ENCODE results near the gene EIF4ENIF1.
"Not testable (repeated sequence)": the region's sequence is repeated elsewhere in the genome, so short reads cannot be mapped to it uniquely, and the experiment has no call there.

Gene EIF4ENIF1

DNA sequence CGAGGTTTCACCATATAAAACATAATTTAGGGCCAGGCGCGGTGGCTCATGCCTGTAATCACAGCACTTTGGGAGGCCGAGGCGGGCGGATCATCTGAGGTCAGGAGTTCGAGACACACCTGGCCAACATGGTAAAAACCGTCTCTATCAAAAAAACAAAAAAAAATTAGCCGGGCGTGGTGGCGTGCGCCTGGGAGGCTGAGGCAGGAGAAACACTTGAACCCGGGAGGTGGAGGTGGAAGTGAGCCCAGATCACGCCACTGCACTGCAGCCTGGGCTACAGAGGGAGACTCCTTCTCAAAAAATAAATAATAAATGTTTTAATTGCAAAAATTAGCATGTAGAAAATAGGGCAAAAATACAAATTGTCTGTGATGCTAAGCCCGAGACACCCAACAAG, 5.7 kb upstream of the EIF4ENIF1 start:
- no peak for DNase-seq (ENCODE audit: low read depth in 2 of 2)

- not testable (repeated sequence) for DNase-seq (ENCODE audit: low read depth in 2 of 2)
These were observed 3.7 kb upstream of the EIF4ENIF1 start for GRCh38 chr22:31493355-31493754.

DNA sequence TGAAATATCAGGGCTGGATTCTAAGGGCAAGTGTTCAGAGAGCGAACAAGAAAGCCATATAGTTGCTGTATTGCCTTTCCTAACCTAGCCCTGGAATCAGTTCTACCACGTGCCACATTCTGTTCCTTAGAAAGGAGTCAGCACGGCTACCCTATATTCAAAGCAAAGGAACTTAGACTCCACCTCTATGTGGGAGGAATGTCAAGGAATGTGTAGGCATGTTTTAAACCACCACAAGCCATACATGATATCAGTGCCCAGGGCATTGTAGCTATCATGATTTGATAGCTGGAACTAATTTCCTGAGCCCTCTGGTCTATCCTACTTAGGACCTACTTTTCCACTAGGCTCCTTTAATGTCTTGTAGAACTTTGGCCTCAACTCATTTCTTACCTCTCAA, 2.5 kb upstream of the EIF4ENIF1 start:
- DNase-seq (ENCODE audit: low read depth in 2 of 2): no peak

DNA sequence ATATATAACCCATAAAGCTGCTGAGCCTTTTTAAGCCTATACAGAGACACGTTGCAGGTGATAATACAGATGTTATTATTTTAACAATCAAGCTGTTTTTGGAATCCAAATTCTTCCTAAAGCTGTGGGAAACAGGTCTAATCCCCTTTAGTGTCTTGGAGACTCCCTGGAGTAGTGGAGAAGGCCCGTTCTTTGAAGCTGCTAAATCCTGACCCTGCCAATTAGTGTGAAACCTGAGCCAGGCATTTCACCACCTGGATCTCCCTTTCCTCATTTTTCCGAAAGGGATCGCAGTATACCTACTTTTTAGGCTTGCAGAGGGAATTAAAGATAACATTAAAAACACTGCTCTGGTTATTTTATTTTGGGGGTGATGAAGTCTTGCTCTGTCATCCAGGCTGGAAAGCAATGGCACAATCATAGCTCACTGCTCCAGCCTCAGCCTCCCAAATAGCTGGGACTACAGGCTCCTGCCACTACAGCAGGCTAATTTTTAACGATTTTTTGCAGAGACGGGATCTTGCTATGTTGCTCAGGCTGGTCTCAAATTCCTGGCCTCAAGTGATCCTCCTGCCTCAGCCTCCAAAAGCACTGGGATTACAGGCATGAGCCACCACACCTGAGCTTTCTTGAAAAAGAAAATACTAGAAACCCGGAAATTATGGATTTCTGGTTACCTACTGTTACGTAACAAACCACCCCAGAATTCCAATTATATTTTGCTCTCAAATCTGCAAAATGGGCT, 1.7 kb upstream of the EIF4ENIF1 start:
- DNase-seq (ENCODE audit: low read depth in 2 of 2): no peak

DNA sequence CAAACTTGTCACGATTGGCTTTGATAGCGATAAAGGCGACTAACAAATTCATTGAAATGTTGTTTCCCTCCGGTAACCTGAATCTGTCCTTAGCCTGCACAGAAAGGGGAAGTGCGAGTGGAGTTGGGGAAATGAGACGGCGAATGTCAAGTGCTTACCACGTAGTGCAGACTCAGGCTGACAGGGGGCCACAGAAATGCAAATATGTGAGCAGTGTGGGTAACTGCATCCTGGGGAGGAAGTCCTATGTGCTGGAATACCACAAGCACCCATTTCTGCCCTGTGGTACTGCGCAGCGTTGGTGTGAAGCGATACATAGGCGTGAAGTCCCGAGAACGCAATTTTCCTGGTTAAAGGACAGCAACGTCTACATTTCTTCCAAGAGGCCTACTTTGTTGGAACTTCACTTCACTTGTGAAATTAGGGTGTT, 869 bp upstream of the EIF4ENIF1 start:
- DNase-seq (ENCODE audit: low read depth in 2 of 2): peak in 1 of 2 donors; percentile 23

DNA sequence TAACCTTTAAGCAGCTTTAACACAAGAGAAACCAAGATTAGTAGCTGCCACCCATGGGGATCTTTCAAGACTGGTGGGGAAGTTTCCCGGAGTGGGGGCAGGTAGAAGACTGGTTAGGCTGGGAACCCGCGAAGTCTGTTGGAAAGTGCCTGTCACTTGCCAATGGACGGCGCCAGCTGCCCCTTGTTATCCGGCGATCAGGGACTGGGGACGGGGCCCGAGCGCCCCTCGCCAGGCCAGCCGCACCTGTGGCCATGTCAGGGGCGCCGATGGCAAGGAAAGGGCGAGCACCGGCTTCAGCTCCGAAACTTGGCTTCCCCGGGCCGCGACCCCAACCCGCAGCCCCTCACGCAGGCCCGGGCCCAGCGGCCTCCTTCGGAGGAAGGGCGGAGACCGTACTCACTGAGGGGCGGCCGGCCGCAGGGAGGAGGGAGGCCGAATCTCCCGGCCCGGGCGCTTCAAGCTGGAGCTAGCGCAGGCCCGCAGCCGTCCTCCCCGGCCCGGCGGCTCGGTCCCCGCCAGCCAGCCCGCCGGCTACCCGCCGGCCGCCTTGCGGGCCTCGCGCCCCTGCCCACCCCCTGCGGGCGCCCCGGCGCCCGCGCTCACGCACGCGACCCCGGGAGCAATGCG, 539 bp downstream of the EIF4ENIF1 start:
- DNase-seq (ENCODE audit: low read depth in 2 of 2): no peak

DNA sequence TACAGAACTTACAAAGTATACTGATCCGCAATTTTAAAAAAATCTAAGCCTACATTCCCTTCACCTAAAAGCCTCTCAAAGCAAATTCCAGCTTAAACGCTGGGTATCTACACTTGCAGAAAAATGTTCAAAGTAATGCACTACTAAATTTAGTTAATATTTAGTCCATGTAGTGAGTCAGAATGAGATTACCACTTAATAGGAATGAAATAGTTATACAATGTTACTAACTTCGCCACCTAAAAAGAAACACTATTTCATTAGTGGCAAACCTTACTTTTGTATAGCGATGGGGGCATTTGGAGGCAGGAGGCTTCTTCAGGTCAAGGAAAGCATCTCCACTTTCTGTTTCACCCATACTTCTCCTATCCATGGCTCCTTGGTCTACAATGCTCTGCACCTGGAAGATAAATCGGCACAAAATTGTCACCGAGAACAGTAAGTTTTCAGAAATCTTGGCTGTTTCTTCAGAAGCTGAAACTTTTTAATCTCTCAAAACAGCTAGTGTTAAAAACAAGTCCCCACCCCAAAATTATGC, 1.2 kb downstream of the EIF4ENIF1 start:
- DNase-seq (ENCODE audit: low read depth in 2 of 2): no peak

DNA sequence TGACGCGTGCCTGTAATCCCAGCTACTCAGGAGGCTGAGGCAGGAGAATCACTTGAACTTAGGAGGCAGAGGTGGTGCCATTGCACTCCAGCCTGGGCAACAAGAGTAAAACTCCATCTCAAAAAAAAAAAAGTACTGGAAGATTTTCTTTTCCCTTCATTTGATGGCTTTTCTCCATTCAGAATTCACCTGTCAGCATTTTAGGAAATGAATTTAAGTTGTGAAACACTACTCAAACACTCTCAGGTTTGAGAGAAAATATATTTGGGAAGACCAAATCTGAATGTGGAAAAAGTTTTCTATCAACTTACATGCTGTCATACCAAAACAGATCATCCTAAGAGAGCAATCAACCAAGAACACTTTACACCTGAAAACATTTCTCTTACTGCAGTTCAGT, 2.7 kb downstream of the EIF4ENIF1 start:
- no peak for DNase-seq (ENCODE audit: low read depth in 2 of 2)

GRCh38 chr22:31486369-31486768, 3.3 kb downstream of the EIF4ENIF1 start:
- DNase-seq (ENCODE audit: low read depth in 2 of 2): not testable (repeated sequence)

GRCh38 chr22:31482470-31482869, 7.2 kb downstream of the EIF4ENIF1 start:
- DNase-seq (ENCODE audit: low read depth in 2 of 2): not testable (repeated sequence)

GRCh38 chr22:31481129-31481528, 8.5 kb downstream of the EIF4ENIF1 start:
- DNase-seq (ENCODE audit: low read depth in 2 of 2): no peak

DNA sequence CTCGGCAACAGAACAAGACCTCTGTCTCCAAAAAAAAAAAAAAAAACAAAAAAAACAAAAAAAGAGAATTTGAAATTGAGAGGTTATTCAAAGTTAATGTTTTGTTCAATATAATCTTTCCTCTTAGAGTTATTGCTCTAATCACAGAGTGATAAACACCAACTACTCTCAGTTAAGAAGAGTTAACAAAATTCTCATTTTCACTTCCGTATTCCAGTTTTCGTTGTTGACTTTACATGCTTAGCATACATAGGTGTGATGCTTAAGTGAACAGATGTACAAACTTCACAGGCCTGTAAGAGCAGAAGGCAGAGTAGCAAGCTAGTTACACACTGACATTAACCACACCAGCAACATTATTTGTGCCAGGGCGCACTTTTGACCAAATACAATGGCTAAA, 12.3 kb downstream of the EIF4ENIF1 start:
- DNase-seq (ENCODE audit: low read depth in 2 of 2): no peak

GRCh38 chr22:31475800-31476199, 13.8 kb downstream of the EIF4ENIF1 start:
- no peak for DNase-seq (ENCODE audit: low read depth in 2 of 2)

- no peak for DNase-seq (ENCODE audit: low read depth in 2 of 2)
These were observed 14.9 kb downstream of the EIF4ENIF1 start for GRCh38 chr22:31474743-31475142.

GRCh38 chr22:31465307-31465706, 24.3 kb downstream of the EIF4ENIF1 start:
- no peak for DNase-seq (ENCODE audit: low read depth in 2 of 2)

- DNase-seq (ENCODE audit: low read depth in 2 of 2): no peak
These were observed 27.9 kb downstream of the EIF4ENIF1 start for GRCh38 chr22:31461699-31462098.

DNA sequence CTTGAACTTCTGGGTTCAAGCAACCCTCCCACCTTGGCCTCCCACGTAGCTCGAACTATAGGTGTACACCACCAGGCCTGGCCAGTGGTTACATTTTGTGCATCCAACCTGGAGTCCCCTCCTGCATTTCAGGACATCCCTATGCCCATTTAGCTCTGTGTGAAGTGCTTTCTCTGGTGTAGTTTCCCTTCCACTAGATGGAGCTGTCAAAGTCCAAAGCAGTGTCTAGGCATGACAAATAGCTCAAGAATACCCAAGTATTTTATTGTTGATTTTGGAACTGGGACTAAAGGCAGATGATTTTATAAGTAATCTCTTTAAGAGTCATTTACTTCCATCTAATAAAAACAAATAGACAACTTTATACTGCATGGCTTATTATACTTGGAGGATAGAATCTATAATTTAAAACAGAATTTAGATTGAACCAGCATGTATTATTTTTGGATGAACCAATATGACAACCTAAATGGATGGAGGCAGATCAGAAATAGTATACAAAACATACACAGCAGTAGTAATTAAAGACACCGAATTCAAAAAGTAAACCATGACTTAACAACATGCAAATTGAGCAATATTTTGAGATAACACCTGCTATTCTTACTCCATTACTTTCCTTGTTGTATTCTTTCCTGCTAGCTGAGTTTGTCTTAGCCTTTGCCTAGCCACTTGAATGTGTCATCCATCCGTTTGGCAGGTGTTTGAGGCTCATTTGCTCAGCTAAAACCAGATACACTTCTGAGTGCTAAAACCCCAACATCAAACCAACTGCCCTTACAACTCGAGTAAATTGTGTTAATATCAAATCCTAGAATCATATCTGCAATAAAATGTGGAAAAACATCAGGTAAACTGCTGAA, 37.7 kb downstream of the EIF4ENIF1 start:
- no peak for DNase-seq (ENCODE audit: low read depth in 2 of 2)

DNA sequence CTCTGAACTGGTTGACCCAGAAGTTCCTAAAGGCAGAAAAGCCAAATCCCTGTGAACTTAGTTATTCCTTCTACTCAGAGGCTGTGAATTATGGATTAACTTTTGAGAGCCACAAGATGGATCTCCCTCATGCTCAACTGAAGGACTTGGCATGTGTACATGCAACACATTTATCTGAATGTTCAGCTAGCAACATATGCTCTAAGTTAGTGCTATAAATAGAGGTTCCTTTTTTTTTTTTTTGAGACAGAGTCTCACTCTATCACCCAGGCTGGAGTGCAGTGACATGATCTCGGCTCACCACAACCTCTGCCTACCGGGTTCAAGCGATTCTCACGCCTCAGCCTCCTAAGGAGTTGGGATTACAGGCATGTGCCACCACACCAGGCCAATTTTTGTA, 40.1 kb downstream of the EIF4ENIF1 start:
- no peak for DNase-seq (ENCODE audit: low read depth in 2 of 2)

GRCh38 chr22:31448382-31448781, 41.3 kb downstream of the EIF4ENIF1 start:
- DNase-seq (ENCODE audit: low read depth in 2 of 2): no peak

DNA sequence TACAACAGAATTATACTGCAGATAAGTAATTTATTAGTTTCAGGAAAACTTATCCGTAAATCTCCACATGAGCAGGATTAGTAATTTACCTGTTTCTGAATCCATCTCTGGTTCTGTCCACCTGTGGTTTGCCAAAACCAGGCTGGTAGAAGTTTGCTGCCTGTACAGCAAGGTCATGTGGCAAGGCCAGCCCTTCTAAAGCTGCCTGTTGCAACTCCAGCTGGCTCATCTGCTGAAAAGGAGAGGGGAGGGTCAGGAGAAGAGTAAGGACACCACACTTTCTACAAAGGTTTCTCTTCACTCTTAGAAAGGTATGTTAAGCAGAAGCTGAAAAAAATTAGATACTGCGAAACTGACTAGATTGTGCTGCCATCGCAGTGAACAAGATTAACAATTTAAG, 42.3 kb downstream of the EIF4ENIF1 start:
- no peak for DNase-seq (ENCODE audit: low read depth in 2 of 2)

DNA sequence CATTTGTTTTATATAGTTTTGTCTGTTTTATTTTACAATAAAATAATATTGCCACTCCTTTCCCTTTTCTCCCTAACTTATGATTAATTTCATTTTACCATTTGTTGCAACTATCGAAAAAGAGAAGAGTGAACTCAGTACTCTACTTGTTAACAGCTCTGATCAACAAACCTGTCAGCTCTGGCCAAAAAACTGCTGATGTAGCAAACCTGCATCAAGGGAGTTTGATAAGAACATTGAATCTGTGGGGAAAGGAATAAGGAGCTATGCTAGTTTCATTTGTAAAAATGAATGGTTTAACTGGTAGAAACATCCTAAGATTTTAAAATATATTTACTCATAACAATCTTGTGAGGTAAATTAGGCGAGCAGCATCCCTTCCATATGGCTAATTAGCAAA, 42.9 kb downstream of the EIF4ENIF1 start:
- DNase-seq (ENCODE audit: low read depth in 2 of 2): no peak

GRCh38 chr22:31446208-31446607, 43.4 kb downstream of the EIF4ENIF1 start:
- no peak for DNase-seq (ENCODE audit: low read depth in 2 of 2)
